Hypothalamus (tissue), 51 donors: ENCODE measurements around the gene GRIN2D.

Experiments used
- DNase-seq, 51 donors: peaks; one replicate each; lab custom pipeline; 2025; lab: John Stamatoyannopoulos, UW

Gene GRIN2D

GRCh38 chr19:48393559-48394330, at the start of gene GRIN2D:
Gene GRIN2D, plus strand, starts transcription at chr19:48393668. Its CDS starts 4,725 bp downstream, at chr19:48398393.
- peak in 17 of 51 donors; percentile 3 to 43 (median 23) for DNase-seq

DNA sequence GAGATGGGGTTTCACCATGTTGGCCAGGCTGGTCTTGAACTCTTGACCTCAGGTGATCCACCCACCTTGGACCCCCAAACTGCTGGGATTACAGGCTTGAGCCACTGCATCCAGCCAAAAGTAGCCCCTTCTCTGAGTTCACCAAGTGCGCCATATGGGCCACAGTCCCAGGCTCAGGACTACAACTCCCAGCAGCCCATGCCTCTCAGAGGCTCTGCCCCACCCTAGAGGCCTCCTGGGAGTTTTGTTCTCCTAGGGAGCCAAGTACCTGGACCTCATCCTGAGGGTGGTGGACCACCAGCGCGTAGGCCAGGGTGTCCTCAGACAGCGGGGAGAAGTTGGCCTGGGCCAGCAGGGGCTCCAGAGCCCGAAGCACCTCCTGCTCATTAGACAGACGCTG, 48.6 kb upstream of the GRIN2D start:
- DNase-seq = no peak

DNA sequence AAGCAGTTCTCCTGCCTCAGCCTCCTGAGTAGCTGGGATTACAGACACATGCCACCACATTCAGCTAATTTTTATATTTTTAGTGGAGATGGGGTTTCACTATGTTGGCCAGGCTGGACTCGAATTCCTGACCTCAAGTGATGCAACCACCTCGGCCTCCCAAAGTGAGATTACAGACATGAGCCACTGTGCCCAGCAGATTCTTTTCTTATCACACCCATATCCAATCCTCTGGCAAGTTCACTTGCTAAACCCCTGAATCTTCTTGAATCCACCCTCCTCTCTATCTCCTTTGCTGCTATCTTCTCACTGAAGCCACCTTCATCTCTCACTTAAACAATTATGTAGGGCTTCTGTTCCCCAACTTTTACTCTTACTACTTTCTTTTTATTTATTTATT, 47.3 kb upstream of the GRIN2D start:
- no peak for DNase-seq

GRCh38 chr19:48348045-48348444, 45.4 kb upstream of the GRIN2D start:
- DNase-seq = no peak

GRCh38 chr19:48348737-48349136, 44.7 kb upstream of the GRIN2D start:
- no peak for DNase-seq

DNA sequence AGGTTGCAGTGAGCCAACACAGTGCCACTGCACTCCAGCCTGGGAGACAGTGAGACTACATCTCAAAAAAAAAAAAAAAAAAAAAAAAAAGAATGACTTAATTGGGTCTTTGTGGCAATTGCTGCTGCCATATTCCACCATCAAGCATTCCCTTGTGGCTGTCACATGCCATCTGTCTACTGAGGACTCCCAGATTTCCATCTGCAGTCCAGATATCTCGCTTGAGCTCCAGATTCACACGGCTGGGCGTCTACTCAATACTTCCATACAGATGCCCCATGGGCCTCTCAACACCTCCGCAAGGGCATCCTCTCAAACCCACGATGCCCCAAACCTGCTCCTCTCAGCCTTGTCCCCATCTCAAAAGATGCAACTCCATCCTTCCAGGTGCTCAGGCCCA, 42.6 kb upstream of the GRIN2D start:
- no peak for DNase-seq

DNA sequence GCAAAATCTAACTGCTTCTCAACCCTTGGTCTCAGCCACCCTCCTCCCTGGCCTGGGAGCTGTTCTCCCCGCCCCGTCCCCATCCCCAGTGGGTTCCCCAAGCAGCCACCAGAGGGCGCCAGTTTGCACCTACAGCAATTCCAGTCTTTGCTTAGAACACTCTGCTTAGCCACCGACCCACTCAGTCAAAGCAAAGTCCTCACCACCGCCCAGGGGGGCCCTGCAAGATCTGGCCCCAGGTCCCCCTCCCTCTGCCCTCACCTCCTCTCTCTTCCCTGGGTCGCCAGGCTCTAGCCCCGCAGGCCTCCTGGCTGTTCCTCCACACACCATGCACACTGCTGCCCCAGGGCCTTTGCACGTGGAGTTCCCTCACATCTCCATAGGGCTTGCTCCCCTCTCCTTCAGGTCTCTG, 42.1 kb upstream of the GRIN2D start:
- peak in 37 of 51 donors; percentile 2 to 67 (median 25) for DNase-seq

GRCh38 chr19:48353677-48354076, 39.8 kb upstream of the GRIN2D start:
- no peak for DNase-seq

DNA sequence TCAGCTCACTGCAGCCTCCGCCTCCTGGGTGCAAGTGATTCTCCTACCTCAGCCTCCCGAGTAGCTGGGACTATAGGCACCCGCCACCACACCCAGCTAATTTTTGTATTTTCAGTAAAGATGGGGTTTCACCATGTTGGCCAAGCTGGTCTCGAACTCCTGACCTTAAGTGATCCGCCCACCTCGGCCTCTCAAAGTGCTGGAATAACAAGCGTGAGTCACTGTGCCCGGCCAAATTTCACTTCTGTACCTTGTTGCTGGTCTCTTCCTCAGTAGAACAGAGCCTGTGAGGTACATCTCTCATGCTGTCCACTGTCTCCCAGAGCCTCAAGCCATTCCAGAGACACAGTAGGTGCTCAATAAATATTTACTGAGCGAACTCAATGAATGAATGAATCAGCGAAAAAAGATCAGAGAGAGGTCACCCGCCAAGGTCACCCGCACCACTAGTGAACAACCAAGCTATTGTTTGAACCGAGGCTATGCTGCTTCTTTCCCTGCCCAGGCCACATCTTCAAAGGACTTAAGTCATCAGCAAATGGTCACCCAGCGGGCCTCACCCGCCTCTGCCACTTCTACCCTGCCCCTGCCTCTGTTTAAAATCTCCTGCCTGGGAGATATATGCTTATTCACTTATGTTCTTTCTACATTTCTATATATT, 39.0 kb upstream of the GRIN2D start:
- DNase-seq = no peak

GRCh38 chr19:48355365-48355954, 38.0 kb upstream of the GRIN2D start:
- DNase-seq = no peak

- DNase-seq = no peak
Observed at GRCh38 chr19:48359123-48359522, 34.3 kb upstream of the GRIN2D start.

- DNase-seq = no peak
Observed at GRCh38 chr19:48361912-48362311, 31.6 kb upstream of the GRIN2D start.

- DNase-seq = peak; percentile 52 to 98 (median 92)
Observed at GRCh38 chr19:48362716-48363499, 30.6 kb upstream of the GRIN2D start.

DNA sequence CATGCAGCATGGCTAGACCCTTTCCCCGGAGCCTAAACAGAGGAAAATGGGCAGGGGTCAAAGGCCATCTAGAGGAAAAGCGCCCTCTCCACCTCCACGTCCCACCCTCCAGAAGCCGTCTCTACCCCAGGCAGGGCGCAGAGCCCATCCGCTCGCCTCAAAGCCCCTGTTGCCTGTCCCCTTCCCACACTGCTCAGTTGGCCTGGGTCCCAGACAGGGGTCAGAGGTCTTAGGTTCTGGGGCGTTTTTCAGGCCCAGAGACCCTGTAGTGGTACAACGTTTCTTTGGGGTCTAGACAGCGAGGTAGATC, 30.0 kb upstream of the GRIN2D start:
- DNase-seq = peak in 16 of 51 donors; percentile 47 to 89 (median 64)

DNA sequence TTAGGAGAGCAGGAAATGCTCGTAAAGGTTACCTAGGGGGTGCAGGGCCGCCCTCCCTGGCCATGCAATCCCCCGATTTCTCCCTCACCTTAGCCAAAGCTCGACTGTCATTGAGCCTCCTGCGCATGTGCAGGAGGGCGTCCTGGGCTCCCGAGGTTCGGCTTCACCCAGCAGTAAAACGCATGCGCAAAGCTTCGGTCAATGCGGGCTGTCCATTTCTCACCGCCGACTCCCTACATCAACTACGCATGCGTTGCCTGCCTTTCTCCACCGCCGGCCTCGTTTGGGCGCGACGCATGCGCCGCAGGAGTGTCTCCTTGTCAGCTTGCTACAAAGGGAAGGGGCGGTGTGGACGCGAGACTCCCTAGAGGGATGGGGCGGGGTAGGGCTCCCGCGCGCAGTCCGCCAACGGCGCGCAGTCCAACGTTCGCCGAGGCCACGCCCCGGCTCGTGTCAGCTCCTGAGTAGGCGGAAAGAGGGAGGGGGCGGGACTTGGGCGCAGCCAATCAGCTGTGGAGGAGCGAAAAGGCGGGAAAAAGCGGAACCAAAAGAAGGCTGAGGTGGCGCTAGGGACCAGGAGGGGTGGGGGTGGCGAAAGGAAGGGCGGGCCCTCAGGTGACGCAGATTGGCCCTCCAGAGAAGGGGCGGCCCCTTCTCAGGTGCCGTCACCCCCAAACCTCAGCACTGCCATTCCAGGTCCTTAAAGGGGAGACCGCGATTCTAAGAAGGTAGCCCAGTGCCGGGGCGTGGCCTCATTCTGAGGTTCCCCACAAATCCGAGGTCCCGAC, 29.5 kb upstream of the GRIN2D start, which contains the start of the genes SYNGR4 and TMEM143:
Gene SYNGR4 (plus strand): TSS at position 558 of the 788 bp plus-strand sequence. CDS start 1,476 bp downstream, outside the sequence.
Gene TMEM143 (minus strand): TSS at position 131 of the 788 bp plus-strand sequence. CDS start 20 bp downstream, at position 111.
- DNase-seq = peak; percentile 81 to 100 (median 99)

- DNase-seq = peak in 2 of 51 donors; percentile 15 to 31
Observed at GRCh38 chr19:48364598-48365348, 28.7 kb upstream of the GRIN2D start.

DNA sequence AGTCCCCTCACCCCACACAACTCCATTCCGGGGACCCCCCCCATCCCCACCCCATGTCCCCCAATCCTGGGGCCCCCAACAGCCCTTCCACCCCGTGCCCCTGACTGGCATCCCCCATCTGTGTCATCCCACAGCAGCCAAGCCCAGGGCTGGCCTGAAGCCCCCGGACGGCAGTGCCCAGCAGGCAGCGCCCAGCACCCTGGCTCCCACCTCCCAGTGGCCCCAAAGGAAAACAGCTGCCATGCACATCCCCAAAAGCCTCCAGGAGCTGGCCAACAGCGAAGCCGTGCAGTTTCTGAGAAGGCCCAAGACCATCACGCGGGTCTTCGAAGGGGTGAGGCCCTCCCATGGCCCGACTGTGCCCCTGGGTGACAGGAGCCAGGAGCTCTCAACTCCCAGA, 27.9 kb upstream of the GRIN2D start:
- DNase-seq = no peak

GRCh38 chr19:48367855-48368254, 25.6 kb upstream of the GRIN2D start:
- no peak for DNase-seq

DNA sequence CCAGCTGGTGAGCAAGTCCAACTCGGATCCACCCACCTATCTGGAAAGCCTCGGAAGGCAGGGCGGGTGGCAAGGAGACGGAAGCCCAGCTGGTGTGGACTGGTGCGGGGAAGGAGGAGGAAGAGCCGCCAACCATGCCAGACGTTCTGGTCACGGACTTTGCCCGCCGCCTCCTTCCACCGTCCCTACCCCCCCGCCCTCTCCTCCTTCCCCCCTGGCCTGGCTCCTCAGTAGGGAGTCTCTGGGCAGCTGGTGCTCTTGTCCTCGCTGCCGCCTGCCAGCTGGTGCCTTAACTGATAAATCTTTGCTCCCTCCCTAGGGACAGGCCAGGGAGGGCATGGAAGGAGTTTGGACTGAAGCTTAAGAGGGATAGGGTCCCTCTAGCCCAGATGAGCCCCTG, 24.5 kb upstream of the GRIN2D start:
- peak in 1 of 51 donors; percentile 2 for DNase-seq
